ENCODE data around the gene MPDZ.

GRCh38 chr9:13113216-13113615, 166.3 kb downstream of the MPDZ start:
- TF ChIP-seq CTCF (IDR thresholded peaks at IDR 0.05; ENCODE audit: low read depth, low read length) (no peak), EZH2phosphoT487 (IDR thresholded peaks at IDR 0.05; ENCODE audit: low read depth) (no peak)

Data from OCI-LY3 (cell line).